ENCODE results near the gene ALKBH8. TPM values are rescaled to one million over a fixed set of nuclear protein-coding genes. Genes with fewer than 3 reads are reported as not detected.

The ALKBH8 gene
- total and polyA plus RNA-seq, 2 of the 13 experiments (the other 11 are each of a cell fraction or from before 2014, with no cell fraction given): 2.4 to 9.1 TPM

- Histone ChIP-seq H2AFZ (ENCODE audit: low read length) (no peak overlapping the region), H3K79me2 (ENCODE audit: insufficient read depth, low read length) (peaks cover 6% of the 10 kb centered on the region), H3K4me3 (replicated peaks in 1 of 3; ENCODE audit: insufficient read depth in 1 of 3, low read depth in 2 of 3, low read length in 3 of 3) (no peak overlapping the region), H3K9me3 (ENCODE audit: low read length) (no peaks in the 10 kb centered on the region), H3K9ac (ENCODE audit: insufficient read depth, low read depth, low read length) (no peak overlapping the region), H3K27me3 (ENCODE audit: control insufficient read depth in 1 of 2, insufficient read depth in 2 of 2, low read length in 2 of 2) (peaks cover 0 to 10% of the 10 kb centered on the region in 2 experiments; a peak in 2 of 5 replicates), H4K20me1 (ENCODE audit: insufficient read depth, low read length) (no peaks in the 10 kb centered on the region), H3K4me1 (ENCODE audit: insufficient read depth, low read length) (peaks cover 19% of the 10 kb centered on the region), H3K4me2 (ENCODE audit: low read depth, low read length) (no peak overlapping the region), H3K36me3 (replicated peaks in 1 of 2; ENCODE audit: control insufficient read depth in 1 of 2, insufficient read depth in 2 of 2, low read length in 2 of 2) (no peaks in the 10 kb centered on the region), H3K27ac (ENCODE audit: extremely low read length, insufficient read depth, low read length) (no peak overlapping the region)
- in situ Hi-C loops (cut with HindIII; ENCODE audit: extremely low pct_ligation_motif_present, low pct_unique_long_range_greater_than_20kb): loop anchor here (5.0 kb wide), 1 partner anchor 126 kb away; no protein-coding TSS in a partner anchor
- DNase-seq (ENCODE audit: low spot score) (no peak), FAIRE-seq (no peak), ATAC-seq (no peak)
- ChIA-PET POLR2A (no interaction called here), CTCF (ENCODE audit: low intra/inter-chr PET ratio, low total read pairs) (no interaction called here)
- BruUV-seq (replicated peaks): no TSS peak
- WGBS (ENCODE audit: low lambda C conversion rate): 56% methylated on average over 2 of the region's 2 CpGs
- intact Hi-C loops (cut with micrococcal nuclease; ENCODE audit: unreplicated experiment): no loop called here
- TF ChIP-seq MYPOP (CRISPR knock-in tag; IDR thresholded peaks at IDR 0.05): no peak
- no peak for TF ChIP-seq KDM4B (CRISPR knock-in tag; IDR thresholded peaks at IDR 0.05)
- no peak for TF ChIP-seq ZFYVE20 (CRISPR knock-in tag; IDR thresholded peaks at IDR 0.05; ENCODE audit: borderline replicate concordance, low read depth)
- TF ChIP-seq ZNF691 (CRISPR knock-in tag; IDR thresholded peaks at IDR 0.05; ENCODE audit: borderline replicate concordance, low read depth): no peak
- no peak for TF ChIP-seq REST (IDR thresholded peaks at IDR 0.05; ENCODE audit: borderline replicate concordance in 1 of 2, low read depth in 1 of 2, low read length in 2 of 2)
- no peak for TF ChIP-seq ZNF430 (CRISPR knock-in tag; IDR thresholded peaks at IDR 0.05)
- TF ChIP-seq ZFP82 (CRISPR knock-in tag; IDR thresholded peaks at IDR 0.05; ENCODE audit: borderline replicate concordance): no peak
- TF ChIP-seq PRDM15 (CRISPR knock-in tag; IDR thresholded peaks at IDR 0.05): no peak
- no peak for TF ChIP-seq ZBTB25 (CRISPR knock-in tag; IDR thresholded peaks at IDR 0.05)
- TF ChIP-seq NFE2L2 (IDR thresholded peaks at IDR 0.05; ENCODE audit: low read length): no peak
- TF ChIP-seq ZNF235 (CRISPR knock-in tag; IDR thresholded peaks at IDR 0.05; ENCODE audit: borderline replicate concordance): no peak
- TF ChIP-seq CBX5 (CRISPR knock-in tag; IDR thresholded peaks at IDR 0.05; ENCODE audit: borderline replicate concordance): no peak
- TF ChIP-seq GATAD2A (CRISPR knock-in tag; IDR thresholded peaks at IDR 0.05): no peak
- no peak for TF ChIP-seq ZNF274 (CRISPR knock-in tag; IDR thresholded peaks at IDR 0.05)
- TF ChIP-seq ZNF841 (CRISPR knock-in tag; IDR thresholded peaks at IDR 0.05; ENCODE audit: borderline replicate concordance): no peak
Observed at GRCh38 chr11:107566569-107566968, 1.0 kb upstream of the ALKBH8 start.
